ENCODE results near the gene CHD2.
"Not testable (repeated sequence)": the region's sequence is repeated elsewhere in the genome, so short reads cannot be mapped to it uniquely, and the experiment has no call there.

Gene CHD2

GRCh38 chr15:93032515-93033206 is 132.5 kb downstream of the CHD2 start:
- no CpG with 5 or more reads among the region's 21 CpGs for WGBS (ENCODE audit: extremely low coverage, insufficient coverage, insufficient read length)
- H2AFZ ChIP-seq (ENCODE audit: insufficient read depth, low read length, poor library complexity); H2BK120ac ChIP-seq (ENCODE audit: insufficient read depth, low read length, poor library complexity): not testable (repeated sequence)

GRCh38 chr15:93033434-93034045 is 133.4 kb downstream of the CHD2 start:
- no peak overlapping the region for H4K12ac ChIP-seq (ENCODE audit: low read depth, low read length)
- no peaks in the 10 kb centered on the region for H3K27me3 ChIP-seq (ENCODE audit: insufficient read depth, low read length)
- H3K79me2 ChIP-seq (ENCODE audit: control insufficient read depth, insufficient read depth, low read length, poor library complexity) = no peaks in the 10 kb centered on the region
- H3K36me3 ChIP-seq (ENCODE audit: control insufficient read depth in 1 of 2, insufficient read depth in 2 of 2, low read length in 2 of 2) = peaks cover 1 to 7% of the 10 kb centered on the region in 2 experiments
- H3K4ac ChIP-seq (ENCODE audit: low read depth, low read length) = no peak overlapping the region
- H3K4me3 ChIP-seq (ENCODE audit: low read depth, low read length) = no peak overlapping the region
- H4K8ac ChIP-seq (ENCODE audit: low read depth, low read length) = no peak overlapping the region
- H2BK12ac ChIP-seq (ENCODE audit: low read length) = no peak overlapping the region
- H4K91ac ChIP-seq (ENCODE audit: low read depth, low read length) = no peak overlapping the region
- no CpG with 5 or more reads among the region's 14 CpGs for WGBS (ENCODE audit: extremely low coverage, insufficient coverage, insufficient read length)
- H3K4me1 ChIP-seq (ENCODE audit: control insufficient read depth in 1 of 2, insufficient read depth in 2 of 2, low read length in 2 of 2) = no peaks in the 10 kb centered on the region
- H2AK5ac ChIP-seq (ENCODE audit: low read length) = no peak overlapping the region
- no peak overlapping the region for H2AFZ ChIP-seq (ENCODE audit: insufficient read depth, low read length, poor library complexity)
- no peak overlapping the region for H3K4me2 ChIP-seq (ENCODE audit: low read length)
- H3K23ac ChIP-seq (ENCODE audit: low read length) = no peak overlapping the region
- no peak overlapping the region for H3K18ac ChIP-seq (ENCODE audit: low read length)
- no peak overlapping the region for H3K9ac ChIP-seq (ENCODE audit: low read length)
- no peaks in the 10 kb centered on the region for H3K79me1 ChIP-seq (ENCODE audit: low read length)
- no peak for DNase-seq
- no peak overlapping the region for H3K27ac ChIP-seq (ENCODE audit: low read depth, low read length)
- no peak overlapping the region for H2BK120ac ChIP-seq (ENCODE audit: insufficient read depth, low read length, poor library complexity)
- H3K14ac ChIP-seq (ENCODE audit: low read length) = no peak overlapping the region
- H2BK5ac ChIP-seq (ENCODE audit: low read depth, low read length, poor library complexity) = no peak overlapping the region
- H3K9me3 ChIP-seq (ENCODE audit: insufficient read depth, low read depth, low read length) = peaks cover 5% of the 10 kb centered on the region

More at GRCh38 chr15:93032515-93033206, 132.5 kb downstream of the CHD2 start:
- not testable (repeated sequence) for H3K23ac ChIP-seq (ENCODE audit: low read length); H3K14ac ChIP-seq (ENCODE audit: low read length); H3K4ac ChIP-seq (ENCODE audit: low read depth, low read length); H3K18ac ChIP-seq (ENCODE audit: low read length); H3K4me2 ChIP-seq (ENCODE audit: low read length); H3K27me3 ChIP-seq (ENCODE audit: insufficient read depth, low read length); H2BK12ac ChIP-seq (ENCODE audit: low read length); H3K9ac ChIP-seq (ENCODE audit: low read length); H4K91ac ChIP-seq (ENCODE audit: low read depth, low read length); H3K4me3 ChIP-seq (ENCODE audit: low read depth, low read length); H4K8ac ChIP-seq (ENCODE audit: low read depth, low read length); H4K12ac ChIP-seq (ENCODE audit: low read depth, low read length); H3K4me1 ChIP-seq (ENCODE audit: control insufficient read depth in 1 of 2, insufficient read depth in 2 of 2, low read length in 2 of 2); H3K9me3 ChIP-seq (ENCODE audit: insufficient read depth, low read depth, low read length); DNase-seq; H2BK5ac ChIP-seq (ENCODE audit: low read depth, low read length, poor library complexity); H3K79me2 ChIP-seq (ENCODE audit: control insufficient read depth, insufficient read depth, low read length, poor library complexity); H3K27ac ChIP-seq (ENCODE audit: low read depth, low read length); H3K79me1 ChIP-seq (ENCODE audit: low read length); H2AK5ac ChIP-seq (ENCODE audit: low read length)
- peaks cover 6 to 14% of the 10 kb centered on the region in 2 experiments for H3K36me3 ChIP-seq (ENCODE audit: control insufficient read depth in 1 of 2, insufficient read depth in 2 of 2, low read length in 2 of 2)

- peaks cover 5% of the 10 kb centered on the region for H3K9me3 ChIP-seq (ENCODE audit: insufficient read depth, low read depth, low read length)
- no peak overlapping the region for H3K14ac ChIP-seq (ENCODE audit: low read length)
- H3K4me2 ChIP-seq (ENCODE audit: low read length) = no peak overlapping the region
- no peak for DNase-seq
- no peak overlapping the region for H3K18ac ChIP-seq (ENCODE audit: low read length)
- no peak overlapping the region for H2AFZ ChIP-seq (ENCODE audit: insufficient read depth, low read length, poor library complexity)
- WGBS (ENCODE audit: extremely low coverage, insufficient coverage, insufficient read length) = no CpG with 5 or more reads among the region's 7 CpGs
- no peak overlapping the region for H4K91ac ChIP-seq (ENCODE audit: low read depth, low read length)
- H2BK120ac ChIP-seq (ENCODE audit: insufficient read depth, low read length, poor library complexity) = no peak overlapping the region
- no peaks in the 10 kb centered on the region for H3K27me3 ChIP-seq (ENCODE audit: insufficient read depth, low read length)
- no peak overlapping the region for H3K4me3 ChIP-seq (ENCODE audit: low read depth, low read length)
- H2BK5ac ChIP-seq (ENCODE audit: low read depth, low read length, poor library complexity) = no peak overlapping the region
- no peaks in the 10 kb centered on the region for H3K79me1 ChIP-seq (ENCODE audit: low read length)
- H2AK5ac ChIP-seq (ENCODE audit: low read length) = no peak overlapping the region
- no peak overlapping the region for H3K4ac ChIP-seq (ENCODE audit: low read depth, low read length)
- no peak overlapping the region for H3K23ac ChIP-seq (ENCODE audit: low read length)
- no peaks in the 10 kb centered on the region for H3K79me2 ChIP-seq (ENCODE audit: control insufficient read depth, insufficient read depth, low read length, poor library complexity)
- H2BK12ac ChIP-seq (ENCODE audit: low read length) = no peak overlapping the region
- no peak overlapping the region for H3K9ac ChIP-seq (ENCODE audit: low read length)
- no peaks in the 10 kb centered on the region for H3K36me3 ChIP-seq (ENCODE audit: control insufficient read depth in 1 of 2, insufficient read depth in 2 of 2, low read length in 2 of 2)
- no peak overlapping the region for H4K8ac ChIP-seq (ENCODE audit: low read depth, low read length)
- H3K27ac ChIP-seq (ENCODE audit: low read depth, low read length) = no peak overlapping the region
- H4K12ac ChIP-seq (ENCODE audit: low read depth, low read length) = no peak overlapping the region
- no peaks in the 10 kb centered on the region for H3K4me1 ChIP-seq (ENCODE audit: control insufficient read depth in 1 of 2, insufficient read depth in 2 of 2, low read length in 2 of 2)
These were observed 134.4 kb downstream of the CHD2 start for GRCh38 chr15:93034512-93034911.

GRCh38 chr15:93035092-93035915 is 135.2 kb downstream of the CHD2 start:
- Histone ChIP-seq H3K9ac (ENCODE audit: low read length) (no peak overlapping the region), H3K18ac (ENCODE audit: low read length) (no peak overlapping the region), H3K79me2 (ENCODE audit: control insufficient read depth, insufficient read depth, low read length, poor library complexity) (no peaks in the 10 kb centered on the region), H2BK120ac (ENCODE audit: insufficient read depth, low read length, poor library complexity) (no peak overlapping the region), H3K4ac (ENCODE audit: low read depth, low read length) (no peak overlapping the region), H3K9me3 (ENCODE audit: insufficient read depth, low read depth, low read length) (peaks cover 5% of the 10 kb centered on the region), H4K12ac (ENCODE audit: low read depth, low read length) (no peak overlapping the region), H3K4me1 (ENCODE audit: control insufficient read depth in 1 of 2, insufficient read depth in 2 of 2, low read length in 2 of 2) (no peaks in the 10 kb centered on the region), H4K91ac (ENCODE audit: low read depth, low read length) (no peak overlapping the region), H3K27ac (ENCODE audit: low read depth, low read length) (no peak overlapping the region), H3K4me2 (ENCODE audit: low read length) (no peak overlapping the region), H3K27me3 (ENCODE audit: insufficient read depth, low read length) (no peaks in the 10 kb centered on the region), H3K14ac (ENCODE audit: low read length) (no peak overlapping the region), H4K8ac (ENCODE audit: low read depth, low read length) (no peak overlapping the region), H2BK5ac (ENCODE audit: low read depth, low read length, poor library complexity) (no peak overlapping the region), H2AK5ac (ENCODE audit: low read length) (no peak overlapping the region), H3K79me1 (ENCODE audit: low read length) (no peaks in the 10 kb centered on the region), H3K23ac (ENCODE audit: low read length) (no peak overlapping the region), H2BK12ac (ENCODE audit: low read length) (no peak overlapping the region), H2AFZ (ENCODE audit: insufficient read depth, low read length, poor library complexity) (no peak overlapping the region), H3K4me3 (ENCODE audit: low read depth, low read length) (no peak overlapping the region), H3K36me3 (ENCODE audit: control insufficient read depth in 1 of 2, insufficient read depth in 2 of 2, low read length in 2 of 2) (no peaks in the 10 kb centered on the region)
- WGBS (ENCODE audit: extremely low coverage, insufficient coverage, insufficient read length) = no CpG with 5 or more reads among the region's 18 CpGs
- no peak for DNase-seq

All from trophoblast cell (in vitro differentiated cells and primary cell).